IMR-90 (cell line): ENCODE results near the gene KRTAP4-16. TPM values are rescaled to one million over a fixed set of nuclear protein-coding genes. Genes with fewer than 3 reads are reported as not detected.

Experiments used
- ATAC-seq: fragments of 200-7000 bp; cut with Tn5 transposase; 2 replicates; pipeline ENCODE4 v1.9.1; 2020; ENCODE audit warnings: low read depth, mild to moderate bottlenecking, moderate library complexity
- BruUV-seq: library from RNA; stranded (reverse); fragments of 400-500 nt; replicated peaks from 2 replicates; lab custom pipeline; 2021; lab: Mats Ljungman, UMichigan
- CTCF ChIA-PET: fragments of 300-600 bp; formaldehyde crosslinking; extraction: SDS; loops from one replicate; lab custom pipeline; 2021; ENCODE audit warnings: antibody characterized with exemption; lab: Yijun Ruan, JAX
- POLR2A ChIA-PET: fragments of 300-600 bp; sonication (Branson Sonifier 250); formaldehyde crosslinking; loops from one replicate; lab custom pipeline; 2022; ENCODE audit warnings: antibody characterized with exemption; ENCODE audit not compliant: unreplicated experiment; lab: Charles Lee
- DNase-seq: peaks from one replicate; pipeline ENCODE4 v3.0.0; 2013
- H2AFZ ChIP-seq: replicated peaks from 2 replicates; pipeline ENCODE3; 2013; ENCODE audit warnings: low read length, mild to moderate bottlenecking; ENCODE audit not compliant: poor library complexity
- H2AK5ac ChIP-seq: 2 replicates; pipeline ENCODE4 v1.6.1; 2013; ENCODE audit warnings: low read depth, low read length, inconsistent platforms
- H2AK9ac ChIP-seq: replicated peaks from 2 replicates; pipeline ENCODE3; 2013; ENCODE audit warnings: mild to moderate bottlenecking, low read depth, low read length, moderate library complexity; ENCODE audit not compliant: poor library complexity
- H2BK120ac ChIP-seq: 2 replicates; pipeline ENCODE4 v1.6.1; 2013; ENCODE audit warnings: low read depth, low read length, inconsistent platforms
- H2BK15ac ChIP-seq: 3 replicates; pipeline ENCODE4 v1.6.1; 2013; ENCODE audit warnings: low read depth, low read length, inconsistent platforms
- H2BK20ac ChIP-seq: 2 replicates; pipeline ENCODE4 v1.6.1; 2013; ENCODE audit warnings: low read depth, mild to moderate bottlenecking, inconsistent platforms, low read length, moderate library complexity
- H2BK5ac ChIP-seq: 2 replicates; pipeline ENCODE4 v1.6.1; 2013; ENCODE audit warnings: mild to moderate bottlenecking, low read depth, low read length, inconsistent platforms; ENCODE audit not compliant: poor library complexity, severe bottlenecking
- H3K14ac ChIP-seq: replicated peaks from 2 replicates; pipeline ENCODE4 v1.6.1; 2013; ENCODE audit warnings: low read depth, low read length, inconsistent platforms
- H3K18ac ChIP-seq: 2 replicates; pipeline ENCODE4 v1.6.1; 2013; ENCODE audit warnings: low read depth, low read length, control low read depth
- H3K23ac ChIP-seq: 2 replicates; pipeline ENCODE4 v1.6.1; 2013; ENCODE audit warnings: low read depth, low read length, inconsistent platforms
- H3K27ac ChIP-seq: 2 replicates; pipeline ENCODE4 v1.5.1; 2013; ENCODE audit warnings: mild to moderate bottlenecking, control low read depth, low read length; ENCODE audit not compliant: insufficient read depth
- H3K27me3 ChIP-seq: 2 replicates; pipeline ENCODE4 v1.6.1; 2013; ENCODE audit warnings: low read length; ENCODE audit not compliant: control insufficient read depth, insufficient read depth
- H3K36me3 ChIP-seq: 2 replicates; pipeline ENCODE4 v1.6.1; 2013; ENCODE audit warnings: low read length, mixed read lengths; ENCODE audit not compliant: control insufficient read depth, insufficient read depth
- H3K4ac ChIP-seq: 2 replicates; pipeline ENCODE4 v1.6.1; 2013; ENCODE audit warnings: low read depth, low read length, inconsistent platforms
- H3K4me1 ChIP-seq: 2 replicates; pipeline ENCODE4 v1.6.1; 2013; ENCODE audit warnings: low read length, mixed read lengths; ENCODE audit not compliant: control insufficient read depth, insufficient read depth
- H3K4me2 ChIP-seq: 2 replicates; pipeline ENCODE4 v1.6.1; 2013; ENCODE audit warnings: low read depth, mild to moderate bottlenecking, control low read depth, low read length, moderate library complexity
- H3K4me3 ChIP-seq: 2 replicates; pipeline ENCODE4 v1.5.1; 2013; ENCODE audit warnings: low read depth, mild to moderate bottlenecking, control low read depth, low read length, moderate library complexity; ENCODE audit not compliant: insufficient read depth
- H3K56ac ChIP-seq: 2 replicates; pipeline ENCODE4 v1.6.1; 2013; ENCODE audit warnings: low read length, inconsistent platforms; ENCODE audit not compliant: insufficient read depth; ENCODE audit errors: extremely low read depth
- H3K79me1 ChIP-seq, 2 experiments: 2 replicates each; pipeline ENCODE4 v1.6.1; 2013; ENCODE audit warnings: low read length in 2 of 2, inconsistent platforms in 1 of 2, low read depth in 1 of 2
- H3K9ac ChIP-seq: 2 replicates; pipeline ENCODE4 v1.6.1; 2013; ENCODE audit warnings: low read depth, low read length, control low read depth
- H3K9me1 ChIP-seq: 2 replicates; pipeline ENCODE4 v1.6.1; 2013; ENCODE audit warnings: low read length, inconsistent platforms; ENCODE audit not compliant: insufficient read depth
- H3K9me3 ChIP-seq: 2 replicates; pipeline ENCODE4 v1.6.1; 2013; ENCODE audit warnings: low read length; ENCODE audit not compliant: control insufficient read depth, insufficient read depth
- H4K20me1 ChIP-seq: 2 replicates; pipeline ENCODE4 v1.6.1; 2013; ENCODE audit warnings: low read length, inconsistent platforms; ENCODE audit not compliant: insufficient read depth
- H4K5ac ChIP-seq: 2 replicates; pipeline ENCODE4 v1.6.1; 2013; ENCODE audit warnings: mild to moderate bottlenecking, low read depth, low read length, control low read depth
- H4K8ac ChIP-seq, 2 experiments: 2 replicates each; pipeline ENCODE4 v1.6.1; 2013; ENCODE audit warnings: low read depth in 2 of 2, low read length in 2 of 2, control low read depth in 1 of 2, inconsistent platforms in 1 of 2
- H4K91ac ChIP-seq: 2 replicates; pipeline ENCODE4 v1.6.1; 2013; ENCODE audit warnings: low read depth, low read length, inconsistent platforms; ENCODE audit not compliant: insufficient read depth
- BHLHE40 ChIP-seq: fragments of 150-350 bp; IDR thresholded peaks from 2 replicates; pipeline ENCODE4 v1.6.1; 2016; ENCODE audit warnings: mild to moderate bottlenecking, low read depth, low read length
- CEBPB ChIP-seq: IDR thresholded peaks from 2 replicates; pipeline ENCODE4 v1.6.1; 2012; ENCODE audit warnings: low read depth, low read length, improper control_type of control experiment
- CHD1 ChIP-seq: IDR thresholded peaks from 2 replicates; pipeline ENCODE4 v1.6.1; 2012; ENCODE audit warnings: low read depth, low read length, improper control_type of control experiment
- CTCF ChIP-seq: conservative IDR thresholded peaks from 2 replicates; pipeline ENCODE4 v1.5.1; 2012; ENCODE audit warnings: mild to moderate bottlenecking, low read depth, low read length, improper control_type of control experiment
- ELK1 ChIP-seq: fragments of 150-350 bp; IDR thresholded peaks from 2 replicates; pipeline ENCODE4 v1.6.1; 2016; ENCODE audit warnings: low read depth, mild to moderate bottlenecking, low read length, moderate library complexity, borderline replicate concordance
- FOS ChIP-seq: fragments of 150-350 bp; IDR thresholded peaks from 2 replicates; pipeline ENCODE4 v1.6.1; 2016; ENCODE audit warnings: low read depth, low read length
- MAFK ChIP-seq: IDR thresholded peaks from 2 replicates; pipeline ENCODE4 v1.6.1; 2012; ENCODE audit warnings: low read depth, low read length, improper control_type of control experiment
- MAZ ChIP-seq: IDR thresholded peaks from 2 replicates; pipeline ENCODE4 v1.6.1; 2012; ENCODE audit warnings: low read depth, mild to moderate bottlenecking, low read length, improper control_type of control experiment, moderate library complexity, borderline replicate concordance
- MXI1 ChIP-seq: IDR thresholded peaks from 2 replicates; pipeline ENCODE4 v1.6.1; 2012; ENCODE audit warnings: low read depth, mild to moderate bottlenecking, low read length, moderate library complexity, borderline replicate concordance
- NFE2L2 ChIP-seq: fragments of 150-350 bp; IDR thresholded peaks from 2 replicates; pipeline ENCODE4 v1.6.1; 2016; ENCODE audit warnings: low read depth, mild to moderate bottlenecking, low read length
- POLR2A ChIP-seq: IDR thresholded peaks from 2 replicates; pipeline ENCODE4 v1.6.1; 2012; ENCODE audit warnings: mild to moderate bottlenecking, low read depth, low read length
- RAD21 ChIP-seq: IDR thresholded peaks from 2 replicates; pipeline ENCODE4 v1.6.1; 2012; ENCODE audit warnings: low read length, improper control_type of control experiment
- RCOR1 ChIP-seq: IDR thresholded peaks from 2 replicates; pipeline ENCODE4 v1.6.1; 2012; ENCODE audit warnings: mild to moderate bottlenecking, low read length, improper control_type of control experiment; ENCODE audit not compliant: insufficient replicate concordance
- RFX5 ChIP-seq: IDR thresholded peaks from 2 replicates; pipeline ENCODE4 v1.8.0; 2012; ENCODE audit warnings: low read depth, mild to moderate bottlenecking, low read length, moderate library complexity
- SMC3 ChIP-seq: fragments of 150-350 bp; IDR thresholded peaks from 2 replicates; pipeline ENCODE4 v1.6.1; 2016; ENCODE audit warnings: low read depth, mild to moderate bottlenecking, antibody characterized with exemption, low read length, moderate library complexity
- USF2 ChIP-seq: fragments of 150-350 bp; IDR thresholded peaks from 2 replicates; pipeline ENCODE4 v1.6.1; 2017; ENCODE audit warnings: mild to moderate bottlenecking, antibody characterized with exemption, low read length, low read depth
- WGBS, 2 experiments: methylation state at CpG; one replicate each; pipeline versions ENCODE4 v1.1.5 to v1.1.7; 2013; ENCODE audit warnings: missing lambda C conversion rate in 2 of 2; ENCODE audit not compliant: insufficient read length in 1 of 2; ENCODE audit errors: extremely low coverage in 2 of 2; 5-methylcytosine and 5-hydroxymethylcytosine counted together
- dilution Hi-C: fragments of 300-500 bp; cut with HindIII; formaldehyde crosslinking; loops from one replicate; pipeline ENCODE4 v1.14.3; 2018; ENCODE audit warnings: low sequenced_read_pairs; ENCODE audit not compliant: unreplicated experiment
- in situ Hi-C: fragments of 300-500 bp; cut with MboI; formaldehyde crosslinking; loops from 3 replicates; pipeline ENCODE4 v1.14.3; 2019; ENCODE audit warnings: low sequenced_read_pairs, inconsistent platforms, mixed read lengths
- intact Hi-C: fragments of 100-400 bp; cut with micrococcal nuclease; formaldehyde crosslinking; loops from 2 replicates; pipeline ENCODE4 v1.10.0; 2022
- polyA plus RNA-seq, 3 experiments: library from polyadenylated mRNA; depleted of rRNA; stranded (reverse); fragments of >200 nt; gene quantifications; 2 replicates each; pipeline ENCODE4 v1.2.3, GENCODE V29; 2012; ENCODE audit warnings: low replicate concordance in 1 of 3
- total RNA-seq: library from RNA; depleted of rRNA; stranded (reverse); fragments of >200 nt; gene quantifications from 2 replicates; pipeline ENCODE4 v1.2.3, GENCODE V29; 2012

KRTAP4-16 gene
- total and polyA plus RNA-seq, 2 of the 4 experiments (the other 2 are of a cell fraction), result not detected

DNA sequence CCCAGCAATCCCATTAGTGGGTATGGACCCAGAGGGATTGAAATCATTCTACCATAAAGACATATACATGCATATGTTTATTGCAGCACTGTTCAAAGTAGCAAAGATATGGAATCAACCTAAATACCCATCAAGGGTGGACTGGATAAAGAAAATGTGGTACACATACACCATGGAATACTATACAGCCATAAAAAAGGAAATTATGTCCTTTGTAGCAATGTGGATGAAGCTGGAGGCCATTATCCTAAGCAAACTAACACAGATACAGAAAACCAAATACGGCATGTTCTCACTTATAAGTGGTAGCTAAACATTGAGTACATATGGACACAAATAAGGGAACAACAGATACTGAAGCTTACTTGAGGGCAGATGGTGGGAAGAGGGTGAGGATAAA lies 44.5 kb downstream of the KRTAP4-16 start:
- no peak overlapping the region for H3K23ac ChIP-seq
- TF ChIP-seq MAZ, result no peak
- TF ChIP-seq RFX5, result no peak
- no peak for TF ChIP-seq FOS
- no peak for TF ChIP-seq RCOR1
- TF ChIP-seq ELK1, result no peak
- no peak for TF ChIP-seq MXI1
- no peak for TF ChIP-seq BHLHE40
- TF ChIP-seq CHD1, result no peak
- TF ChIP-seq USF2, result no peak
- no peak for TF ChIP-seq NFE2L2
- TF ChIP-seq MAFK, result no peak
- no peak for TF ChIP-seq SMC3
- no peak for TF ChIP-seq RAD21
- no peak for TF ChIP-seq CTCF
- TF ChIP-seq CEBPB, result no peak
- TF ChIP-seq POLR2A, result no peak
- H3K27me3 ChIP-seq, result no peaks in the 10 kb centered on the region
- WGBS, 2 experiments, result no CpG with 5 or more reads among the region's 1 CpG
- no peak overlapping the region for H3K4me3 ChIP-seq
- ChIA-PET POLR2A (interaction anchor here (0.6 kb wide), 1 partner anchor 410 kb away, joined by 12 read pairs; no protein-coding TSS in a partner anchor), CTCF (no interaction called here)
- ATAC-seq (no peak), DNase-seq (no peak)
- no peak overlapping the region for H3K56ac ChIP-seq
- H3K36me3 ChIP-seq, result no peaks in the 10 kb centered on the region
- H3K14ac ChIP-seq, result no peak overlapping the region; the same call in 1 of the 2 replicates
- no peaks in the 10 kb centered on the region for H3K79me1 ChIP-seq
- H2AFZ ChIP-seq, result no peak overlapping the region
- peak overlapping the region; percentile 45; the same call in 1 of the 3 replicates for H2BK15ac ChIP-seq
- H3K18ac ChIP-seq, result peak overlapping the region; percentile 40; the same call in 1 of the 2 replicates
- intact Hi-C loops, result loop anchor here (5.0 kb wide), 1 partner anchor 100 kb away; no protein-coding TSS in a partner anchor
- H3K4ac ChIP-seq, result peak overlapping the region; percentile 34; the same call in 1 of the 2 replicates
- no peak overlapping the region for H2AK9ac ChIP-seq
- H4K8ac ChIP-seq, result peak overlapping the region in 1 of 2 experiments; percentile 21; a peak in 1 of 4 replicates
- no peak overlapping the region for H4K5ac ChIP-seq
- no peak overlapping the region for H3K9ac ChIP-seq
- no peak overlapping the region for H4K91ac ChIP-seq
- H2BK5ac ChIP-seq, result peak overlapping the region; percentile 26
- peak overlapping the region; percentile 95; the same call in 1 of the 2 replicates for H2BK120ac ChIP-seq
- BruUV-seq, result no TSS peak
- H4K20me1 ChIP-seq, result no peaks in the 10 kb centered on the region
- peaks cover 2% of the 10 kb centered on the region; the same call in 1 of the 2 replicates for H3K9me1 ChIP-seq
- H2AK5ac ChIP-seq, result peak overlapping the region; percentile 72
- H3K9me3 ChIP-seq, result no peaks in the 10 kb centered on the region
- dilution Hi-C loops, result no loop called here
- H2BK20ac ChIP-seq, result peak overlapping the region; percentile 38; the same call in 1 of the 2 replicates
- peaks cover 16% of the 10 kb centered on the region for H3K4me1 ChIP-seq
- no peak overlapping the region for H3K27ac ChIP-seq
- in situ Hi-C loops, result no loop called here
- no peak overlapping the region for H3K4me2 ChIP-seq
